SH-SY5Y (cell line): ENCODE data around the gene ASS1.

Source experiments
- GATA2 ChIP-seq: IDR thresholded peaks from 2 replicates; pipeline ENCODE4 v1.6.1; 2011; ENCODE audit warnings: mild to moderate bottlenecking, low read depth, low read length
- GATA3 ChIP-seq: IDR thresholded peaks from 2 replicates; pipeline ENCODE4 v1.6.1; 2011; ENCODE audit warnings: low read depth, mild to moderate bottlenecking, low read length, moderate library complexity

DNA sequence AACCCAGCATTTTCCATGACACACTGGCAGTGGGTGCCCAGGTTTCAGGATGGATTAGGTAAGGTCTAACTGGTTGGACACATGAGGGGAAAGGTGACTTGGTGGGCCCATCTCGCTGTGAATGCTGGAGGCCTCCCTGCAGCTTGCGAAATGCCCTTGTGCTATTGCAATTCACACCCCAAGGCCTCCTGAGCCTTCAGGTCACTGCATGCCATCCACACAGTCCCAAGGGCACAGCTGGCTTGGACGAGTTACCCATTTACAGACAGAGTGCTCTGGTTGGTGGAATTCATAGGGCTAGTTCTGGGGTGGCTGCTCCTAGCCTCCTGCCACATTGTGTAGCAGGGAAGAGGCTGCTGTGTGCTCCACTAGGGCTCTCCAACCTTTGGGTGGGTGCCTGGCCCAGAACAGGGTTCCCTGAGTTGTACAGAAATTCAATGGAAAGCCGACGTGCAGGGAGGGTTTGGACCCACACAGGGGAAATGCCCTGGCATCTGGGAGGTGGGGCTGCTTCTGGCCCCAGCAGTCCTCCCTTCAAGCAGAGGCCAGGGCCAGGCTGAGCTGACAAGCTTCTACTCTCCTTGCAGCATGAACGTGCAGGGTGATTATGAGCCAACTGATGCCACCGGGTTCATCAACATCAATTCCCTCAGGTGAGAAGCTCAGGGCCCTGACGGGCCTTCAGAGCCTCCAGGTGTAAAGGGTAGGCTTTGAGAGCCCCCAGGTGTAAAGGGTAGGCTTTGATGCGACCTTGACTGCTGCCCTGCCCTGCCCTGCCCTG is 54.3 kb downstream of the ASS1 start:
- no peak for TF ChIP-seq GATA2
- TF ChIP-seq GATA3, result no peak
